SK-N-DZ (cell line): Measurements from ENCODE around the gene DYNLT2.

Experiments used
- DNase-seq: peaks from one replicate; pipeline ENCODE4 v3.0.0-alpha.2; 2015; ENCODE audit warnings: low spot score

The DYNLT2 gene

DNA sequence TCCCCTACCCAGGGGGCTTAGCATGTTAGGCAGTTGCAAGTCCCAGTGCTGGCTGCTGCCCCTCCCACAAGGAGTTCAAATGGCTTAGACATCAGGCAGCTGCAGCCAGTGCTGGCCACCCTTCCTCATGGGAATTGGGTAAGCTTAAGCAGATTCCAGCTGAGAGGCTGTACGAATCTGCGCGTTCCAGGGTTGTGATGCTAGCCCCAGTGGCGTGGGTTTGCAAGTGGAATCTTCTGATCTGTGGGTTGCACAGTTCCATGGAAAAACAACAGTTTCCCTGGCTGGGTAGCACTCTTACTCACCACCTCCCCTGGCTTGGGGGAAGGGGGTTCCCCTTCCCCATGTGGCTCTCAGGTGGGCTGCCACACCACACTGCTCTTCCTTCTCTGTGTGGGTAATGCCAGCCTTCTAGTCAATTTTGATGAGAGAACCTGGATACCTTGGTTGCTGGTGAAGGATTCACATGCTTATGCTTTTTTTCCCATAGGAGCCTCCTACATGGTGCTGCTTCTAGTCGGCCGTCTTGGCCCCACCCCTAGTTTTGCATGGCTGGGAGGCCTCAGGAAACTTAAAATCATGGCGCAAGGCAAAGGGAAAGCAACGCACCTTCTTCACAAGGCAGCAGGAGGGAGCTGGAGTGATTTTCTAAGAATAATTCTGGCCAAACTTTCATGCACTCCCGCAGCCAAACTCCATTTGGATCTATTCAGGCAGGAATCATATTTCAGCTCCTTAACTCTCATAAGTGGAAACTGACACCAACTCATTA is 13.0 kb downstream of the DYNLT2 start:
- peak; percentile 52 for DNase-seq

- no peak for DNase-seq
Measured at GRCh38 chr6:169729961-169730360, 21.4 kb downstream of the DYNLT2 start.

- no peak for DNase-seq
Measured at GRCh38 chr6:169726963-169727362, 24.4 kb downstream of the DYNLT2 start.

DNA sequence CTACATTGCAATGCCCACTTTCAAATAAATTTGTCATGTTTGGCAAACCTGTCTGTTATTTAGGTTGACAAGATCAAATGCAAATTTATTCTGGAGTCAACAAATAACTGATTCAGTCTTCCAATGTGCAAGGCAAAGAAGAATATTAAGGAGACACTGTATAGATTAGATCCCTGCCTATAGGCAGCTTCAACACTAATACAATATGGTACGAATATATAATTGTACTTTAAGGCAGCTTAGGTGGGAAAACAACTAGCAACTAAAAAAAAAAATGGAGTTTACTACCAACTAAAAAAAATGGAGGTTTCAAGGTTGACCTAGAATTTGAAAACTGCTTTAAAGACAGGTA is 25.3 kb downstream of the DYNLT2 start:
- no peak for DNase-seq

DNA sequence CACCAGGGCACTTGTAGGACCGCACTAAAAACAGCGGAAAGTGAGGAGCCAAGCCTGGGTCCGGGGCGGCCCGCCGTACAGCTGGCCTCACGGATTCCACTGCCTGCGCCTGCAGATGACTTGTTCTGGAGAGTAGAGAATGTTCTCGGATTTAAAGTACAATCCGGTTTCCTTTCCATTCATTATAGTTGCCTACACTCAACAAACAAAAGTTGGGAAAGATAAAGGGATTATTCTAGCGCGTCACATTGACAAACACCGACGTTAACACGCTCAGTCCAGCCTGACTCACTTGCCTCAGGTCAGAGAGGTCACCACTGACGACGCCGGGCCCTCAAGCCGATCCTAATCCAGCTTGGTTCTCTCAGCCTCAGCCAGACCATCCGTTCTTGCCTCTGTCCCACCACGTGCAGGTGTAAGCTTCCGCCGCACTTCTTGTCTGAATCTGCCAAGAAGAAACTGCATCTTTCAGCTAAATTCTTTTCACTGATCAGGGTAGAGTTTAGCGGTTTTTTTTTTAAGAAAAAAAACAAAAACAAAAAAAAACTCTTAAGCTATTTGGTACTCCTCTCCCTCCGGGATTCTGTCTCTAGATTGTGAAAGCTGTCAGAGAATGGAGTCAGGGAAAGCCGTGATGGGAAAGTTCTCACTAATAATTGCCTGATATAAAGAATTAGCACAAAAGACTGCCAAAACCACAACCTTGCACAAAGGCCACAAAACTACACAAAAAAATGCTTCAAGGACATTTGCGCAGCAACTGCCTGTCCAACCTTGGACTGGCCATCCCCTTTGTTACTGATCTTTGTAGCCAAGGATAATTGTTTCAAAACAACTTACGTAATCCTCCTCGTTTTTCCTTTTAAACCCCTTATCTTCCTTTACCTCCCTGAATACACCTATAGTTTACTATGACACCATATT is 26.0 kb downstream of the DYNLT2 start:
- DNase-seq = peak; percentile 68

DNA sequence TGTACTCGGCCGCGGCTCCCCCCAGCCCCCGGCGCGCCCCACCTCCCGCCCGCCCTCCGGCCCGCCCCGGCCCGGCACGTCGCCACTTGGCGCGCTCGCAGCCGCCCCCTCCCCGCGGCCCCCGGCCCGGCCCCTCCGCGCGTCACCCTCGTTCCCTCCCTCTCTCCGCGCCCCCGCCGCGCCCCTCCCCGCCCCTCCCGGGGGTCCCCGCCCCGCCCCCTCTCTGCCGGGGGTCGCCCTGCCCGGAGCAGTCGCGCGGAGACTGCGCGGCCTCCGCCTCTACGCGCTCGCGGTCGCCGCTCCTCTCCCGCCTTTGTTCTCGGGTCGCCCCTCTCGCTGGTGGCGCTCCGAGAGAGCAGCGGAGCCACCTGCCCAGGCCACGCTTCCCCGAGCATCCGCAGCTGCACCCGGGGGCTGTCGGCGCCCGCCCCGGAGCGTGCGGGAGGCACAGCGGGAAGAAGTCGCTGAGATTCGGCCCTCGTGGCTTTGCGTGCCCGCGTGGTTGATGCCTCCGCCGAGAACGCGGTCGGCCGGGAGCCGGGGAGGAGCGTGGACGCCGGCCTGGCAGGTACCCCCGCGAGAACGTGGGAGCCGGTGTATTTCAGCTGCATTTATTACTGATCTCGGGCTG is 26.8 kb downstream of the DYNLT2 start, which contains the start of gene PHF10:
Gene PHF10 (minus strand): TSS at position 7 of the 631 bp plus-strand sequence. CDS start 569 bp downstream, outside the sequence.
- DNase-seq = peak; percentile 80

DNA sequence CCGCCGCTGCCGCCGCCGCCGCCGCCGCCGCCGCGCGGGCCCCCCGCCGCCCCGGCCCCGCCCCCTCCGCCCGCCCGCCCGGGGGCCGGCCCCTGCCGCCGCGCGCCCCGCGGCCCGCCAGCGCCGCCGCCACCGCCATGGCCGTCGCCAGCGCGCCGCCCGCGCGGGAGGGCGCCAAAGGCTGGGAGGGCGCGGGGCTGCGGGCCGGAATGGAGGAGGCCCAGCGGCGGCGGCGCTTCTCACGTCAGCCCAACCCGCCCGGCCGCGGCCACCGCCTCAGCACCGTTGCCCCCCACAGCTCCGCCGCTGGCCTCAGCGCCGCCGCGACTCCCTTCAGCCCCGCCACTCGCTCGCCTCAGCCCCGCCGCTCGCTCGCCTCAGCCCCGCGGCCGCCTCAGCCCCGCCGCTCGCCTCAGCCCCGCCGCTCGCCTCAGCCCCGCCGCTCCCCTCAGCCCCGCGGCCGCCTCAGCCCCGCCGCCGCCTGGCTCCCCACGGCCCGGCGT is 27.3 kb downstream of the DYNLT2 start:
- DNase-seq = no peak

DNA sequence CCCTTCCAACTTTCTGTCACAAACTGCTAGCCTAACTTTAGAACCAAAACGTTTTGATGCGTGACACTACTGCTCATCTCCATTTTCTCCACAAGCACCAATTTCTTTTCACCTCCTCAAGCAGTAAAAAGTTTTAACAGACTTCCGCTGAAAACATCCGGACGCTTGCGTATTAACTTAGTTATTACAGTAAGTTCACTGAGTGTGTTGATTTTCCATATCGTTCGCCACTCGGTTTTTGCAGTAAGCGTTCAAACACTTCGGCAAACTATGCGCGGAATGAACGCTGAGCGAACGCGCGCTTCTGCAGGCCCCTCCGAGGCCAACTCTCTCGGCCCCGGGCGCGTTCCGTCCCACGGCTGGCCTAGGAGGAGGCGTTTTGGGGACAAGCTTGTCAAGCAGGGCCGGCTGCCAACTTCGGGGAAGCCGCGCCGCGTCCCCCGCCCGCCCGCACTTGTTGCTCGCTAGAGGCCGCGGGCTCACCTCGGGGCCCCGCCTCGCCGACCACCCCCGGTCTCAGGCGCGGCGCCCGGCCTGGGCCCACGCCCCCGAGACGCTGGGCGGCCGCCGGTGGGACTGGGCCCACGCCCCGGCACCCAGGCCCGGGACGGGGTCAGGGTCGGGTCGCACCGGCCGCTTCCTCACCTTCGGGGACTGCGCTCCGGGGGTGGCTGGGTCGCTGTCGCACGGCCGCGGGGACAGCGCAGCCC is 28.0 kb downstream of the DYNLT2 start:
- peak; percentile 31 for DNase-seq

- DNase-seq = no peak
Measured at GRCh38 chr6:169722362-169723199, 28.8 kb downstream of the DYNLT2 start.

- no peak for DNase-seq
Measured at GRCh38 chr6:169720207-169720855, 31.0 kb downstream of the DYNLT2 start.

DNA sequence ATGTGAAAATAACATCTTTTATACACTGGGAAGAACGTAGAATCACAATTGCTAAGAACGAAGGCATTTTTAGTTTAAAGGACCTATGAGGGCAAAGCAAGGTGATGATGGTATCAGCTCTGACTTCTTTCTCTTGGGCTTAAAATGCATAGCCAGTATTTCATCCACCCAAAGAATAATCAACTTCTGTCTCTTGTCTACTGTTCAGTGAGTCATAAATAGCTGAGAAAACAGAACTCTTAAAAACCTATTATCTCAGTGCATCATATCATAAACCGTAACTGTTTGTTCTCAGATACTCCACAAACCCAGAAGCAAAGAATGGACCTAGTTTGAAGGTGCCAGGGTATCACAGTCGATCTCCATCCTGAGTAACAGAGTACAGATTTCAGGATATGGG is 32.3 kb downstream of the DYNLT2 start:
- DNase-seq = no peak

DNA sequence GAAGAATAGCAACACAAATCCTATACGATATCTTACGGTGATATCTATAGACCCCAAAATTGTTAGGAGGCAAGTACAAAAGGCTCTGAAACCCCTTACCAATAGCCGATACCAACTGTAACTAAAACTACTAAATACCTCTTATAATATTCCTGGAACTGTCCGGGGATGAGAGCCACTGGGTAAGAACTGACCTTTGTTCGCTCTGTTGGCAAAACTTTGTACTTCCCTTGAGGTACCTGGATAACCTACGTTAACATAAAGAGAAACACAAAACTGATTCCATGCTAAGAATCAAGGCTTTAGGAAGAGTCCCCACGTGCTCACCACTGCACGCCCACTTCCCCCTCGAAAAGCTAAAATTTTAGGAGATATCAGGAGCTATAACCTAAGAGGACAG is 36.8 kb downstream of the DYNLT2 start:
- DNase-seq = no peak

DNA sequence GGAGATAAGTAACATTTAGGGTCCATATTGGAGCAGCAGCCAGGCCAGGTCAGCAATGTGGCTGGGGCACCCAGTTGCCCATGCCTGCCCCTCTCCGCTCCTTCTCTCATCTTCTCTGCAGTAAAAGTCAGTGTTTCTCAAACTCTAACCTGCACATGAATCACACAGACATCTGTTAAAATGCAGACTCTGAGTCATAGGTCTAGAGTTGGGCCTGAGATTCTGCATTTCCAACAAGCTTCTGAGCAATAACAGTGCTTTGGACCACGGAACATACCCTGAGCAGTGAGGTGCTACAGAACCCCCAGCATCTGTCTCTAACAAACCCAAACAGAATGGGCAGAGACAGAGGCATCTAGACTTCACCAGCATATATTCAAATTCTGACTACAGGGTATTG is 37.2 kb downstream of the DYNLT2 start:
- no peak for DNase-seq

- DNase-seq = no peak
Measured at GRCh38 chr6:169710009-169710408, 41.4 kb downstream of the DYNLT2 start.

GRCh38 chr6:169709293-169709692 is 42.1 kb downstream of the DYNLT2 start:
- no peak for DNase-seq

DNA sequence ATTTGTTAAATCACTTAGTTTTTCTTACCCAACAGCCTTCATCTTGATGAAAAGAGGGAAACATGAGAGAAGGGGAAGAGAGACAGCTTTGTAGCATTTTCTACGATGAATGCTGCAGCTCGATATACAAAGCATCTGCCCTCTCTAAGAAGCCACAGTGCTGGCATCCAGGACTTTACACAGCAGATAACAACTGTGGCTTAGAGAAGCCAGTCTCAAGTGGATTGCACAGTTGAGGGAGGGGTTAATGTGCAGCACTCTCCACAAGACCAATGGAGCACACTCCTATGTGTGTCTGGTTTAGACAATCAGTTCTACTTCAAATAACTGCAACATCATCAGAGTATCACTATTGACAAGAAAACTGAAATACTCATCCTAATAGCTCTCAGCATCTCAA is 43.6 kb downstream of the DYNLT2 start:
- no peak for DNase-seq

DNA sequence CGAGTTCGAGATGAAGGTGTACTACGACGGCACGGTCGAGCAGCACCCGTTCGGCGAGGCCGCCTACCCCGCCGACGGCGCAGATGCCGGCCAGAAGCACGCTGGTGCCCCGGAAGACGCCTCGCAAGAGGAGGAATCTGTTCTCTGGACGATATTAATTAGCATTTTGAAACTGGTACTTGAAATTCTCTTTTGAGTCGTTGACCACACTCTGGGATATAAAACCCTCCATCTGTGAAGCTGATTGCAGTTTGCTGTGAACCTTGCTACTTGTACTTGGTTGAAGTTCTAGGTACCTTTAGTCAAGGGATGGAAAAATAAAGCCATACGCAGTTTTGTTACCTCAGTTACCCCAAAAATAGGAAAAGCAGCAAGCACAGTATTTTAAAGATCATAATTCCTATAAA is 48.5 kb downstream of the DYNLT2 start:
- DNase-seq = no peak

DNA sequence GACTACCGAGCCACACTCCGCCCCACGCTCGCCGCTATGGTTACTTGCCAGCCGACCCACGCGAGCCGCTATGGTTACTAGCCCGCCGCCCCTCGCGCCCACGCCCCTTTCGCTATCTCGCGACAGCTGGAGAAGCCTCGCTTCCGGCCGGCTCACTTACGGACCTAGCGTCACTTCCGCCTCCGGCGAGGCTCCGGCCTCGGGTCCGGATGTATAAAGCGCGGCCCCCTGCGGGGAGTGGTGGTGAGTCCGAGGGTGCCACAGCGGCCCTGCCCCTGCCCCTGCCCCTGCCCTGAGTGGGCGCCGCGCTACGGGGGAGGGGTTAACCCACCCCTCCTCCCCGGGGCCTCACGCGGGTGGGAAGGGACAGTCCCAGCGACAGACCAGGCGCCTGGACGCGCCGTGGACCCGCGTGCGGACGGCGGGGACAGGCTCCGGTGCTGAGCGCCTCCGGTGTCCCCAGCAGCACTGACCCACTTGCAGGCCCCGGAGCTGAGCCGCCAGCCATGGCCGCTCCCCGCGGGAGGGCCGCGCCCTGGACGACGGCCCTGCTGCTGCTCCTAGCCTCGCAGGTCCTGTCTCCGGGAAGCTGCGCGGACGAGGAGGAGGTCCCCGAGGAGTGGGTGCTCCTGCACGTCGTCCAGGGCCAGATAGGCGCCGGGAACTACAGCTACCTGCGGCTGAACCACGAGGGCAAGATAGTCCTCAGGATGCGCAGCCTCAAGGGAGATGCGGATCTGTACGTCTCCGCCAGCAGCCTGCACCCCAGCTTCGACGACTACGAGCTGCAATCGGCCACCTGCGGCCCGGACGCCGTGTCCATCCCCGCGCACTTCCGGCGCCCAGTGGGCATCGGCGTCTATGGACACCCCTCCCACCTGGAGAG is 49.2 kb downstream of the DYNLT2 start, which contains the start of the genes C6orf120 and WDR27:
Gene C6orf120 (plus strand): TSS at position 173 of the 886 bp plus-strand sequence. CDS start 334 bp downstream, at position 507.
Gene WDR27 (minus strand): TSS at position 76 of the 886 bp plus-strand sequence. CDS start 13,024 bp downstream, outside the sequence.
- DNase-seq = peak; percentile 95
